Measurements from ENCODE around the gene GON4L.
"Not testable (repeated sequence)": the region's sequence is repeated elsewhere in the genome, so short reads cannot be mapped to it uniquely, and the experiment has no call there.

GON4L gene

DNA sequence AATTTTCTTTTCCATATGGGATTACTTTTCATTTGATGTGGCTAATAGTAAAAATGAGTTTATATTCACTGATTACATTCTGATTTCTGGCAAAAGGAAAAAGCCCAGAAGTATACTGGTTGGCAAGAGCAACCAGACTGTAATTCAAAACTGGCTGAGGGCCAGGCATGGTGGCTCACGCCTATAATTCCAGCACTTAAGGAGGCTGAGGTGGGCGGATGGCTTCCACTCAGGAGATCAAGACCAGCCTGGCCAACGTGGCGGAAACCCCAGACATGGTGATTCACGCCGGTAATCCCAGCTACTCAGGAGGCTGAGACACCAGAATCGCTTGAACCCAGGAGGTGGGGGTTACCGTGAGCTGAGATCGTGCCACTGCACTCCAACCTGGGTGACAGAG is 16.8 kb upstream of the GON4L start:
- no peak for DNase-seq

DNA sequence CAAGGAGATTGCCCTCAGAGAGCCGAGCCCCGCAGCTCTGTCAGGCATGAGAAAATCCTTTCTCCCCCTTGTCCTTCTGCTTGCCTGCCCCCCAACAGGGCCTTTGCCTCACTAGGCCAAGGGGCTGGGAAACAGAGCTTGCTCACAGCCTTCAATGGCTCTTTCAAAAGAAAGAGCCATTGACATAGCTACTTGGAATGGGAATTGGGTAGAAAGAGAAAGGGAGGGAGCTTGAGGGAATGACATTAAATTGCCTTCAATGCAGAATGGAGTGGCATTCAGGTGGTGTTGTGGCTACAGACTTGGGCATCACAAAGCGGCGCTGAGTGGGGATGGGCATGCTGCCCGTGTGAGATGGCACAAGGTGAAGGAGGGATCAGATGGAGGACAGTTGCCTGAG is 15.5 kb upstream of the GON4L start:
- no peak for DNase-seq

DNA sequence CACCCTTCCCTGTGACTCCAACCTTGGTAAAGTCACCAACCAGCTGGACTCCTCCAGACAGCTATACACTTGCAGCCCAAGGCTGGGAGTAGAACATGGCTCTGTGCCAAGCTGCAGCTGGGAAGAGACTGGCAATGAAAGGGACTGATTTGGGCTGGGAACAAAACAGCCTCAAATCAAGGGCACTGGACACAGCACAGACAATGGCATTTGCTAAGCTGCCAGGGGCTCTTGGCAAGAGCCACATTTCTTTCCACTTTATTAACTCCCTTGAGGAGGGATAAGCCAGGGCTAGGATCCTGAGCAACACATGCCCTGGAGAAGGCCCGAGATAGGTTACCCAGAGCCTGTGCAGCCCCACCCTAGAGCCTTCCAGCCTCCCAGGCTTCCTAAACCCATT is 14.4 kb upstream of the GON4L start:
- no peak for DNase-seq

DNA sequence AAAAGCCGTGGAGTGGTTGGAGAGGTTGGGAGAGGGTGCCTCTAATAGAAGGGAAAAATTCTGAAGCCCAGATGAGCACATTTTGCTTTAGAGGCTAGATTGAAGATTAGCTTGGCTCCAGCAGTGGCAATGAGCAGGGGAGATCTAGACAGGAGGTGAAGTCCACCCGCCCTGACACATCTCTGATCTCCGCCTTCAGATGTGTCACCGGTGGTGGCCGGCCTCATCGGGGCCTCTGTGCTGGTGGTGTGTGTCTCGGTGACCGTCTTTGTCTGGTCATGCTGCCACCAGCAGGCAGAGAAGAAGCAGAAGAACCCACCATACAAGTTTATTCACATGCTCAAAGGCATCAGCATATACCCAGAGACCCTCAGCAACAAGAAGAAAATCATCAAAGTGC is 10.8 kb upstream of the GON4L start:
- no peak for DNase-seq

DNA sequence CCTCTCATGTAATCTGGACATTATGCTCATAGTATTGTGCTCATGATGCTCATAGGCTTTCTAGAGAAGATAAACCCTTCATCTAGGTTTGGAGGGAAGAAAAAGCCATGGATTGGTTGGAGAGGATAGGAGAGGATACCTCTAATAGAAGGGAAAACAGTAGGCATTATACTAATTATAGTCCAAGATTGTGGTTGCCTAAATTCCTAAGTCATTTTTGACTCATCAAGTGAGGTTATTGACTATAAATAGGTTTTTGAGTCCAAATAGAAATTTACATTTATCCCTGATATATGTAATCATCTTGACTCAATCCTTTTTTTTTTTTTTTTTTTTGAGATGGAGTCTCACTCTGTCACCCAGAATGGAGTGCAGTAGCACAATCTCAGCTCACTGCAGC is 7.4 kb upstream of the GON4L start:
- DNase-seq = no peak

DNA sequence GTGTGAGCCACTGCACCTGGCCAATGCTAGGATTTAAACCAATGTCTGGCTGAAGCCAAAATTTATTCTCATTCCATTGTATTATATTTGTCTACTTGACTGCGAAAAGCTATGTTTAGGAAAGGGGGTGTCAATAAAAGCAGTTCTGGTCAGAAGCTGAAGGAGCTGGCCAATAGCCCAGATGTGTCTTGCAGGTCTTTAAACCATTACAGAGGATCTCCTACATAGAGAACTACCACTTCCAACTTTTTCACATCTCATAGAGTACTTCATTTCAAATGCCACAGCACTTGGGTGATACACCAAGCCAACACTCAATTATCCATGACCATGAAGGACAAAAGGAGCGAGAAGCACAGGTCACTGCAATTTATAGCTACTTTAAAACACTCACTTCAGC is 4.9 kb upstream of the GON4L start:
- DNase-seq = no peak

DNA sequence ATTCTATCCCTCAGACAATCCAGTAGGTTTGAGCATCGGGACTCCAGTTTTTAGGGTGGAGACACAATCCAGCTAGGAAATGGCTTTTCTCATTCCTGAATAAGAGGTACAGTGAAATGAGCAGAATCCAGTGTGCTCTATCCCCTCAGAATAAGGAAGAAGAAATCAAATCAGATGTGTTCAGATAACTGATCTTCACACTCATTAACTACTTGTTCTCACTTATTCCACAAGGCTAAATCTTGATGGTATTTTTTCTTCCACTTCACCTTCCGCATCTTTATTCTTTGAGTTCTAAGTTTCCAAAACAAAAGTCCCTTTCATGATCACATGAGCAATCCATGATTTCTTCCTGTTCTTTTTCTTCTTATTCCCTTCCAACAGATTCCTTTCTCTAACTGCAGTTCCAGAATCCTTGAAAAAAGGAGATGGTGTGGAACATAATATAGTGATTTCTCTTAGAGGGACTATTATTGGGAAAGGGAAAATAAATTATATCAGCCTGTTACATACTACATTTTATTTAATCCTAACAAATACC is 4.0 kb upstream of the GON4L start:
- DNase-seq = no peak

DNA sequence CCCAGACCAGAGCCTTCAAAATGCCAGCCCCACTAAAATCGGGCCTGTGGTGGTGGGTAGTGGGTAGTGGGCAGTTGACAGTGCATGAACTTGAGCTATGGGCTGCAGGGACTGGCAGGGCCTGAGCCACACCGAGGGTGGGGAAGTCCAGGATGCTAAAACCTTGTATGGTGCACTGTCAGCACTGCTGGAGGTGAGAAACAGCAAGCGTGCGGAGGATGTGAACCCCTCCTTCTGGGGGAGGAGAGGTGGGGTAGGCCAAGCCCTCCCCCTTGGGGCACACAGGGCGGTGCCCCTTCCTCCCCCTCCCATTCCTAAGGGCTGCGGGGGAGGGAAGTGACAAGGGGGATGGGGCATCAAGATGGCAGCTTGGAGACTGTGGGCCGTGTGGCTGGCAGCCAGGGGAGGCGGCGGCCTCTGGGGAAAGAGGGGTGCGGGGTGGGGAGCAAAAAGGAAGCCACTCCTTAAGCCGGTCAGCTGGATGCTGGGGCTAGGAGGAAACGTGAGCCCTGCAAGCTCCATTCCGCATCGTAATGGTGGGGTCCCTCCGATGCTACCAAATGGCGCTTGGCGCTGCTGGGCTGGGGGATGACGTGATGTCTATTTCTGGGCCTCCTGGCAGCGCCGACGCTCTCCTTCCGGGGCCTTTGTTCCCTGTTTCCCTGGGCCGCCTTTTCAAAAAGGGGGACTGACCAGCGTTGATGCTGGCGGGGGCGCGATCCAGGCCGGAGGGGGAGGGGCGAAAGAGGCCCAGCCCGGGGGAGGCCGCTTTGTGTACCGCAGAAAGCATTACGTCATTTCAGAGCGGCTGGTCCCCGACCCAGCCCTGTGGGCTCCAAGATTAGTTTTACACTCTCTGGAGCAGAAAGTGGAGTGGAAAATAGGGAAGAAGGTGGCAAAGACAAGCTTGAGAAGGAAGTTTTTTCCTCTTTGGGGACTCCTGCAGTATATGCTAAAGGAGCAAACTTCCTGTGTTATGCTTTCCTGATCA is 3.2 kb upstream of the GON4L start:
- peak; percentile 32 for DNase-seq

DNA sequence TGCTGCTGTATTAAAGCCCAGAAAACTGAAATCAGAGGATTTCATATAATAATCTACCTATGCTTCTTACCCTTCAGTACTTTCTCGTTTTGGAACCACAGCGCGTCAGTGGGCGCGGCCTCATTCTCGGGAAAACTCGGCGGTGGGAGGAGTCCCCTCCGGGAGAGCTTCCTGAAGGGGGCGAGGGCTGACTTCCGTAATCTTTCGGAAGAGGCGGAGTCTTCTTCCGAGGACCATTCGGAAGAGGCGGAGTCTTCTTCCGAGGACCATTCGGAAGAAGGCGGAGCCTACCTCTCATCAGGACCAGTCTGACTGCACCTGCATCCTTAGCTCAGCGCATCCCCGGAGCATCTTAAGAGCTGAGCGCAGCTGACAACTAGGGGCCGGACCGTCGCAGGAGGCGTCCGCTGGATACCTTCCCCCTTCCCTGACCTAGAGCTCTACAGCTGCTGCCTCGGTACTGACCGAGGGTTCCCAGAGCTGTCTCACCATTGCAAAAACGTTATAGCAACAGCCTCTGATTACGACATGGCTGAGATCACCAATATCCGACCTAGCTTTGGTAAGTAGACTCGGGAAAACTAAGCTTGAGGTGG is 2.3 kb upstream of the GON4L start, which contains the start of gene SYT11:
SYT11 (plus strand) TSS at position 334 of the 596 bp plus-strand sequence; CDS start at position 529, 195 bp downstream.
- DNase-seq = peak; percentile 95

DNA sequence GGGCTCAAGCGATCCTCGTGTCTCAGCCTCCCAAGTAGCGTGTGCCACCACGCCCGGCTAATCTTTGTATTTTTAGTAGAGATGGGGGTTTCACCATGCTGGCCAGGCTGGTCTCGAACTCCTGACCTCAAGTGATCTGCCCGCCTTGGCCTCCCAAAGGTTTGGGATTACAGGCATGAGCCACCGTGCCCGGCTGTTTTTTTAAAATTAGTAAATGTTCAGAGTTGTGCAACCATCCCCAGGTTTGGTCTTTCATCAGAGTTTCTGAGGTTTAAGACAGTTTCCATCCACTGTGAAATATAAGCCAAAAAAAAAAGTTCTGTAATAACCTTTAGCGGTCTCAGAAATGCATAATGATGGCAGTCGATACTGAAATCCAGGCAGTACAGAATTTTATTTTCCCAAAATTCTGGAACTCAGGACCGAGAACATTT is 1.8 kb upstream of the GON4L start:
- no peak for DNase-seq

DNA sequence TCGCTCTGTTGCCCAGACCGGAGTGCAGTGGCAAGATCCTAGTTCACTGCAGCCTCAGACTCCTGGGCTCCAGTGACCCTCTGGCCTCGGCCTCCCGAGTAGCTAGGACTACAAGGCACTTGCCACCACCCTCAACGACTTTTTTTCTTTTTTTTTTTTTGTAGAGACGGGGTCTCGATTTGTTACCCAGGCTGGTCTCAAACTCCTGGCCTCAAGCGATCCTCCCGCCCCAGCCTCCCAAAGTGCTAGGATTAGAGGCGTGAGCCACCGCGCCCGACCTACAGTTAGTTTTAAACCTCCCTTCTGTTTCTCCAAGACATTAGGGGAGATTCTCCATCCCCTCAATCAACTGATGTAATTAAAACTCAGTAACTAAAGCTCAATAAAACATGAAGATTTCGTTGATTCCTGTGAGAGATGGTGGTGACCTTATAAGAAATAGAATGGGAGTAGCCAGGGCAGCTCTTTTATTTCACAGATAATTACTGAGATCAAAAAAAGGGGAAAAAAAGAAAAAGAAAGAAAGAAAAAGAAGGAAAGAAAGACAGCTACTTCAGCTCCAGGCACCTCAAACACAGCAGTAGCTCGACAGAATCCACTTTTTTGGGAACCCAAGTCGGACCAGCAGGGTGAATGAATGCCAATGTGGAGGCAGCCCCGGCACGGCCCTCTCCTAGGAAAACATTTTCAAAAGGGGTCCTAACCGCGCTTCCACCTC is 598 bp downstream of the GON4L start:
- no peak for DNase-seq

DNA sequence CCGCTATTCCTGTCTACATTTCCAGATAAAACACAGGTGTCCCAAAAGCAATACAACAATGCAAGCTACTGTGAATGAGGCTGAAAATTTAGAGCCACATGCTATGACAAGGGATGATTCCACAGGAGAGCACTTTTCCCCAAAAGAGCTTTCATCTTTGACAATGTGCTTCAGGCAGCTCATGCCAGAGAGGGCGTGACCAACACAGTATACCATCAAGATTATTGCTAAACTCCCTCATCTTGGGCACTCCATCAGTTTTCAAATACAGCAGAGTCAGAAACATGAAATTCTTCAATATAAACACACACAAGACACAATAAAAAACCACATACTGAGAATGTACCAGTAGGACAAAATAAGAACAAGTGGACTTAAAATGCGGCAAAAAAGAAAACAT is 6.7 kb downstream of the GON4L start:
- DNase-seq = no peak

DNA sequence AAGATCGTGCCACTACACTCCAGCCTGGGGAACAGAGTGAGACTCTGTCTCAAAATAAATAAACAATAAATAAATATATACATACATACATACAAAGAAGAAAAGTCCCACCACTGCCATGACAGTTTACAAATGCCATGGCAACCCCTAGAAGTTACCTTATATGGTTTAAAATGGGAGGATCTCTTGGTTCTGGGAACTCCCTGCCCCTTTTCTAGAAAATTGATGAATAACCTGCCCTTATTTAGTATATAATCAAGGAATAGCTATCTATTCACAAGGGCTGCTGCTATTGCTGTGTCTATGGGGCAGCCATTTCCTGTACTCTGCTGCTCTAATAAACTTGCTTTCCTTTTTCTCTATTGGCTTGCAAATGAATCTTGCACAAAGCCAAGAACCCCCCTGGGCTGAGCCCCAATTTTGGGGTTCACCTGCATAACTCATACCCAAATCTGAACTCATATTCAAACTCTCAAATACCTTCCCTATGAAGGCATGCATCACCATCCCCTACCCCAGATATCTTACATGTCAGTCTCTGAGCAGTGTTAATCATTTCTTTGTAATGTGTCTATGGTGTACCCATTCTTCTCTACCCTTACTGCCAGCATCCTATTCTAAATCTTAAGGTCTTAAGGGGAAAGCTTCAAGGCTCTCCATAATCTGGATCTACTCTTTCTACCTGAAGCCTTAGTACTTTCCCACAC is 9.0 kb downstream of the GON4L start:
- DNase-seq = no peak

DNA sequence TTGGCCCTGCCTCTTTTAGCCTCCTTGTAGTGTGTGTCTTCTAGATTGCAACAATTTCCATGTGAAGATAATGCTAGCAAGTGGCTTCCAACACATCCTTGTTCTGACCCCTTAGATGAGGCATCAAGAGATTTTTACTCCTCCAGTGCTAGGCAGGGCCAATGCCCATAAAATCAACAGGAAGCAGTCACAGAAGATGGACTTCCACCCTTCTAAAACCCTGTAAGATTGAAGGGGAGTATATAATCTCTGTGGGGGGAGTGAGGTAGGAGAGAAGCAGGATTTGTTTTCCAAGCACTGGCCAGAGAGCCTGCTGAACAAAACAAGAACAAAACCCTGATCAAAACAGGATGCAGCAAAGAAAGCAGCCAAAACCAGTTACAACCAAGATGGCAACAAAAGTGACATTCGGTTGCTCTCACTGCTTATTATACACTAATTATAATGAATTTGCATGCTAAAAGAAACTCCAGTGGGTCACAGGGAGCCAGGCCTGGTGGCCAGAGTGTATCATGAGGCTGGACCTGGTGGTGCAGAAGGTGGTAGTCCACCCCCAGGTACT is 12.1 kb downstream of the GON4L start:
- no peak for DNase-seq

DNA sequence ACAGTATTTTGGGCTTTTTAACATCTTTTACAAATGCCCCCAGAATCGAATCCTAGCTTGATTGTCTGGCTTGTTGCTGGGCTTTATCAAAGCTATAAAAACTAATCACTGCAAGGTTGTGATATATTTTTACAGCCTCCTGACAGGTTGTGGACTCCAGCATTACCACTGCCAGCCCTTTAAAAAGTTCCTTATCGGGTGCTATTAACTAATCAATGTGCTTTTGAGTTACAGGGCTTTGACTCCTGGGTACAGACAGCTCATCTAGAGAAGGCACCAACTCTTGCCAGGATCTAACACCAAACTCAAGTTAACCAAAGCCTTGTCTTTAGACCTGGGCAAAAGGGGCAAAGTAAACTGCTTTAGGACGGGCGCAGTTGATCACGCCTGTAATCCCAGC is 16.6 kb downstream of the GON4L start:
- DNase-seq = no peak

DNA sequence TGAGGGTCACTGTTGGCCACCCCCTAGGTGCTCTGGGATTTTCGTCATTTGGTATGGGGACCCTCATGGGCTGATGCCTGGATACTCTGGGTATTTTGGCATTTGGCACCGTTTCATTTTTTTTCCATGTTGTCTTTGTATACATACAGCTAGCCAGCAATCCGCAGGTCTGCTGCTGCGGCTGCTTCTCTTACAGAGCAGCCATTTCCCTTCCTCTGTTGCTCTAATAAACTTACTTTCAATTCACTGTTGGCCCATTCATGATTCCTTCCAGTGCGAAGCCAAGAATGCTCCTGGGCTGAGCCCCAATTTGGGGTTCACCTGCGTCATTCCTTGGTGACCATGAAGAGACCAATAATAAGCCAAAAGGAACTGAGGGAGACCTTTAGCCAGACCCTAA is 21.5 kb downstream of the GON4L start:
- no peak for DNase-seq

DNA sequence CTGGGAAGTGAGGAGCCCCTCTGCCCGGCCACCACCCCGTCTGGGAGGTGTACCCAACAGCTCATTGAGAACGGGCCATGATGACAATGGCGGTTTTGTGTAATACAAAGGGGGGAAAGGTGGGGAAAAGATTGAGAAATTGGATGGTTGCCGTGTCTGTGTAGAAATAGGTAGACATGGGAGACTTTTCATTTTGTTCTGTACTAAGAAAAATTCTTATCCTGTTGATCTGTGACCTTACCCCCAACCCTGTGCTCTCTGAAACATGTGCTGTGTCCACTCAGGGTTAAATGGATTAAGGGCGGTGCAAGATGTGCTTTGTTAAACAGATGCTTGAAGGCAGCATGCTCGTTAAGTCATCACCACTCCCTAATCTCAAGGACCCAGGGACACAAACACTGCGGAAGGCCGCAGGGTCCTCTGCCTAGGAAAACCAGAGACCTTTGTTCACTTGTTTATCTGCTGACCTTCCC is 22.1 kb downstream of the GON4L start:
- not testable (repeated sequence) for DNase-seq

DNA sequence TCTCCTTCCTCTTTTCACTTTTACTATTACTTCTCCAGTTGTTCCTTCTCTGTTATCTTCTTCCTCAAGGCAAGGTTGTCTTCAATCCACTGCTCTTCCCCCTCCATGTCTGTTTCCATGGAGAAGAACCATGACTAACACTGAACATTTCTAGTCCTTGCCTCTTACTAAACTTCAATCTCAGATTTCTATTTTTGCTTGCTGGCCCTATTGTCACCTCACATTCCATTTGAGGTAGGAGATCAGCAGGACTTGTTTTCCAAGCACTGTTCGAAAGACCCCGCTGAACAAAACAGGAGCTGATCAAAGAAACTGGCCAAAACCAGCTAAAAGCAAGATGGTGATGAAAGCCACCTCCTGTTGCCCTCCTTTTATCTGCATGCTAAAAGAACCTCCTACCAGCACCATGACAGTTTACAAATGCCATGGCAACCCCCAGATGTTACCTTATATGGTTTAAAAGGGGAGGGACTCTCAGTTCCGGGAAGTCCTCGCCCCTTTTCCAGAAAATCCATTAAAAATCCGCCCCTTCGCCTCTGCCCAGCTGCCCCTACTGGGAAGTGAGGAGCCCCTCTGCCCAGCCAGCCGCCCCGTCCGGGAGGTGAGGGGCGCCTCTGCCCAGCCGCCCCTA is 22.6 kb downstream of the GON4L start:
- DNase-seq = no peak

DNA sequence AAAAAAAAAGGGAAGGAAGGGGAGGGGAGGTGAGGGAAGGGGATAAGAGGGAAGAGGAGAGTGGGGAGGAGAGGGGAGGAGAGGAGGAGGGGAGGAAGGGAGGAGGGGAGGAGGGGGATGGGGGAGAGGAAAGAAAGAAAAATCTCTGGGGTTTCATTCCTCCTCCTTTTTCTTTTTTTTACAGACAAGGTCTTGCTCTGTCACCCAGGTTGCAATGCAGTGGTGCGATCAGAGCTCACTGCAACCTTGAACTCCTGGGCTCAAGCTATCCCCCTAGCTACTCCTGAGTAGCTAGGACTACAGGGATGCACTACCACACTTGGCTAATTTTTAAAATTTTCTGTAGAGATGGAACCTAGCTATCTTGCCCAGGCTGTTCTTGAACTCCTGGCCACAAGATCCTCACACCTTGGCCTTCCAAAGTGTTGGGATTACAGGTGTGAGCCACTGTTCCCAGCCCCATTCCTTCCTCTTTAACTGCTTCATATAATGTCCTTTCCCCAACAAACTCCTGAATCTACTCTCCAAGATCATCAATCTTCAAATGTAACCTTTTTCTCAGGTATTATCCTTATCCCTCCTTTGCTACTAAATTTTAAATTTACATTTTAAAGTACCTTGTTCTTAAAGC is 23.2 kb downstream of the GON4L start:
- DNase-seq = no peak

DNA sequence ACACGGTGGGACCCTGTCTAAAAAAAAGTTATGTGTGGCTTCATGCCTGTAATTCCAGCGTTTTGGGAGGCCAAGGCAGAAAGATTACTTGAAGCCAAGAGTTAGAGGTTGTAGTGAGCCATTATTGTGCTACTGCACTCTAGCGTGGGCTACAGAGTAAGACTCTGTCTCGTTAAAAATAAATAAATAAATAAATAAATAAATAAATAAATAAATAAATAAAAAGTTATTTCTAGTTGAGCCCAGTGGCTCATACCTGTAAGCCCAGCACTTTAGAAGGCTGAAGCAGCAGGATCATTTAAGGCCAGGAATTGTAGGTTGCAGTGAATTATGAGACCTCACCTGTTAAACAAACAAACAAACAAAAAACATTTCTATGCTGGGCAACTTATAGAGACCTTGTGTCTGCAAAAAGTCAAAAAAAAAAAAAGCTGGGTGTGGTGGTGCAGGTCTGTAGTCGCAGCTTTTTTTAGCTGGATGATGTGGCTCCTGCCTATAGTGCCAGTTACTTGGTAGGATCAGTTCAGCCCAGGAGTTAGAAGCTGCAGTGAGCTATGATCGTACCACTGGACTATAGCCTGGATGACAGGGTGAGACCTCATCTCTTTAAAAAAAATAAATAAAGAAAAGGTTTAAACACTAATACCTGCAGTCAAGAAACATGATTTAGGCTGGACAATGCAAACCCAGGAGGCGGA is 25.6 kb downstream of the GON4L start:
- no peak for DNase-seq

DNA sequence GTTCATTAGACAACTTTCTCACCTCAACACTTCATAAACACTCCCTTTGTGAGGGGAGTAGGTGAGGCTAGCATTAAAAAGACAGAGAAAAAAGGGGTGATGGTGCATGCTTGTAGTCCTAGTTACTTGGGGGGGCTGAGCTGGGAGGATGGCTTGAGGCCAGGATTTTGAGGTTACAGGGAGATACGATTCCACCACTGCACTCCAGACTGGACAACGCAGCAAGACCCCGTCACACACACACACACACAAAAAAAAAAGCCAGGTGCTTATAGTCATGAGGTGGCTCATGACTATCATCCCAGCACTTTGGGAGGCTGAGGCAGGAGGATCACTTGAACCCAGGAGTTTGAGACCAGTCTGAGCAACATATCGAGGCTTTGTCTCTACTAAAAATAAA is 29.6 kb downstream of the GON4L start:
- no peak for DNase-seq

All from stimulated activated CD4-positive, alpha-beta T cell treated with anti-CD3 and anti-CD28 coated beads, Interleukin-4, amount 100 ng/mL, for 1 hour (primary cell).